H1 (cell line): ENCODE results near the gene MMP1. TPM values are rescaled to one million over a fixed set of nuclear protein-coding genes. Genes with fewer than 3 reads are reported as not detected.

ENCODE experiments used
- CTCF ChIA-PET: fragments of 300-600 bp; sonication (Branson Sonifier 250); formaldehyde crosslinking; loops from one replicate; lab custom pipeline; 2021; ENCODE audit not compliant: partially characterized antibody; lab: Charles Lee
- POLR2A ChIA-PET: fragments of 300-600 bp; sonication (Branson Sonifier 250); formaldehyde crosslinking; loops from one replicate; lab custom pipeline; 2021; ENCODE audit warnings: inconsistent platforms; ENCODE audit not compliant: partially characterized antibody; lab: Charles Lee
- DNase-seq, 2 experiments: peaks; one replicate each; pipeline versions ENCODE4 v3.0.0 to v3.0.0-alpha.2; 2010 to 2022; ENCODE audit warnings: low spot score in 2 of 2, low read depth in 1 of 2, mixed read lengths in 1 of 2
- FAIRE-seq: peaks from 2 replicates; lab custom pipeline; 2011; peaks lifted over from hg19 to GRCh38; lab: Jason Lieb, UNC
- H2AFZ ChIP-seq: 2 replicates; pipeline ENCODE4 v1.8.1; 2012; ENCODE audit warnings: low read length, inconsistent platforms
- H2AK5ac ChIP-seq: 2 replicates; pipeline ENCODE4 v1.6.1; 2013; ENCODE audit warnings: low read depth, low read length
- H2BK120ac ChIP-seq: replicated peaks from 2 replicates; pipeline ENCODE3; 2013; ENCODE audit warnings: low read depth, low read length, inconsistent platforms
- H2BK12ac ChIP-seq: 2 replicates; pipeline ENCODE4 v1.6.1; 2013; ENCODE audit warnings: low read depth, low read length
- H2BK15ac ChIP-seq: 2 replicates; pipeline ENCODE4 v1.6.1; 2013; ENCODE audit warnings: low read length
- H2BK20ac ChIP-seq: 2 replicates; pipeline ENCODE4 v1.6.1; 2013; ENCODE audit warnings: low read length
- H2BK5ac ChIP-seq: 2 replicates; pipeline ENCODE4 v1.6.1; 2013; ENCODE audit warnings: low read depth, low read length
- H3K14ac ChIP-seq: 2 replicates; pipeline ENCODE4 v1.6.1; 2013; ENCODE audit warnings: inconsistent platforms; ENCODE audit not compliant: insufficient read length
- H3K18ac ChIP-seq: 2 replicates; pipeline ENCODE4 v1.6.1; 2013; ENCODE audit warnings: low read length; ENCODE audit errors: extremely low read depth
- H3K23ac ChIP-seq: 2 replicates; pipeline ENCODE4 v1.6.1; 2013; ENCODE audit warnings: inconsistent platforms; ENCODE audit not compliant: insufficient read length
- H3K23me2 ChIP-seq: 2 replicates; pipeline ENCODE4 v1.6.1; 2013; ENCODE audit warnings: low read depth, low read length
- H3K27ac ChIP-seq: 2 replicates; pipeline ENCODE4 v1.6.1; 2011; ENCODE audit warnings: low read depth, low read length, inconsistent platforms
- H3K27me3 ChIP-seq, 4 experiments: replicated peaks in 1 of 4; 1 replicate in 1 of 4; 2 replicates in 3 of 4; pipeline versions ENCODE4 v1.6.1 to v1.8.1; 2011 to 2013; ENCODE audit warnings: low read length in 3 of 4, mild to moderate bottlenecking in 3 of 4, inconsistent platforms in 2 of 4, mixed read lengths in 2 of 4, moderate library complexity in 1 of 4; ENCODE audit not compliant: control insufficient read depth in 3 of 4, insufficient read depth in 3 of 4; ENCODE audit errors: extremely low read depth in 1 of 4
- H3K36me3 ChIP-seq, 4 experiments: 2 replicates each; pipeline versions ENCODE4 v1.6.1 to v1.8.1; 2011 to 2013; ENCODE audit warnings: mild to moderate bottlenecking in 4 of 4, low read length in 3 of 4, moderate library complexity in 2 of 4, control low read depth in 1 of 4, inconsistent platforms in 1 of 4; ENCODE audit not compliant: insufficient read depth in 4 of 4, control insufficient read depth in 2 of 4
- H3K4ac ChIP-seq: replicated peaks from 2 replicates; pipeline ENCODE3; 2013; ENCODE audit warnings: low read length, low read depth, mixed read lengths, inconsistent platforms; ENCODE audit not compliant: insufficient read length
- H3K4me1 ChIP-seq, 4 experiments: replicated peaks in 1 of 4; 1 replicate in 1 of 4; 2 replicates in 3 of 4; pipeline versions ENCODE4 v1.6.1 to v1.8.1; 2011 to 2013; ENCODE audit warnings: low read length in 3 of 4, inconsistent platforms in 2 of 4, mixed read lengths in 1 of 4; ENCODE audit not compliant: insufficient read depth in 4 of 4, control insufficient read depth in 3 of 4
- H3K4me2 ChIP-seq, 2 experiments: 2 replicates each; pipeline versions ENCODE4 v1.6.1 to v1.8.1; 2011 to 2013; ENCODE audit warnings: low read depth in 2 of 2, low read length in 2 of 2, control low read depth in 1 of 2, inconsistent platforms in 1 of 2, mild to moderate bottlenecking in 1 of 2; ENCODE audit not compliant: insufficient read depth in 1 of 2
- H3K4me3 ChIP-seq, 4 experiments: fragments of 200-600, 300-600 bp in 1 of 4; sonication (generic), shearing (Covaris generic), sonication (Bioruptor Twin) in 1 of 4; 2 replicates each; pipeline versions ENCODE4 v1.5.1 to v1.8.1; 2011 to 2016; ENCODE audit warnings: low read length in 4 of 4, low read depth in 3 of 4, control low read depth in 2 of 4, inconsistent platforms in 2 of 4, mild to moderate bottlenecking in 2 of 4, mixed read lengths in 1 of 4, moderate library complexity in 1 of 4; ENCODE audit not compliant: insufficient read depth in 2 of 4; ENCODE audit errors: extremely low read depth in 1 of 4
- H3K56ac ChIP-seq: replicated peaks from 2 replicates; pipeline ENCODE3; 2013; ENCODE audit warnings: low read depth, mild to moderate bottlenecking, mixed read lengths, low read length, inconsistent platforms; ENCODE audit not compliant: insufficient read length
- H3K79me1 ChIP-seq: 2 replicates; pipeline ENCODE4 v1.6.1; 2013; ENCODE audit warnings: low read depth, low read length, control low read depth
- H3K79me2 ChIP-seq, 2 experiments: 2 replicates each; pipeline versions ENCODE4 v1.6.1 to v1.8.1; 2012 to 2013; ENCODE audit warnings: low read length in 2 of 2, mild to moderate bottlenecking in 2 of 2, inconsistent platforms in 1 of 2; ENCODE audit not compliant: insufficient read depth in 2 of 2, control insufficient read depth in 1 of 2
- H3K9ac ChIP-seq, 4 experiments: replicated peaks in 1 of 4; 1 replicate in 1 of 4; 2 replicates in 3 of 4; pipeline versions ENCODE4 v1.6.1 to v1.8.1; 2011 to 2013; ENCODE audit warnings: low read depth in 3 of 4, low read length in 3 of 4, control low read depth in 2 of 4, mild to moderate bottlenecking in 2 of 4, moderate library complexity in 2 of 4, inconsistent platforms in 1 of 4; ENCODE audit errors: extremely low read depth in 1 of 4
- H3K9me3 ChIP-seq, 2 experiments: 2 replicates each; pipeline versions ENCODE4 v1.6.1 to v1.8.1; 2012 to 2013; ENCODE audit warnings: mild to moderate bottlenecking in 2 of 2, moderate library complexity in 2 of 2, control low read depth in 1 of 2, inconsistent platforms in 1 of 2, low read depth in 1 of 2, low read length in 1 of 2, mixed read lengths in 1 of 2; ENCODE audit not compliant: insufficient read depth in 2 of 2
- H4K20me1 ChIP-seq, 2 experiments: replicated peaks in 1 of 2; 2 replicates each; pipeline versions ENCODE3 to v1.8.1; 2011 to 2013; ENCODE audit warnings: inconsistent platforms in 2 of 2, low read length in 2 of 2, mild to moderate bottlenecking in 1 of 2; ENCODE audit not compliant: insufficient read depth in 2 of 2, control insufficient read depth in 1 of 2
- H4K5ac ChIP-seq: 2 replicates; pipeline ENCODE4 v1.6.1; 2013; ENCODE audit warnings: low read length, low read depth, mixed read lengths, inconsistent platforms; ENCODE audit not compliant: insufficient read length
- H4K8ac ChIP-seq: 2 replicates; pipeline ENCODE4 v1.8.0; 2013; ENCODE audit warnings: mild to moderate bottlenecking, moderate library complexity, low read length, inconsistent platforms; ENCODE audit not compliant: insufficient read depth; ENCODE audit errors: extremely low read depth
- H4K91ac ChIP-seq: replicated peaks from 2 replicates; pipeline ENCODE3; 2013; ENCODE audit warnings: low read length, mixed read lengths, inconsistent platforms; ENCODE audit not compliant: insufficient read length
- EGR1 ChIP-seq: IDR thresholded peaks from 2 replicates; pipeline ENCODE4 v1.6.1; 2011; ENCODE audit warnings: low read depth, low read length, borderline replicate concordance
- JUND ChIP-seq: IDR thresholded peaks from 2 replicates; pipeline ENCODE4 v1.6.1; 2011; ENCODE audit warnings: mild to moderate bottlenecking, improper control_type of control experiment, low read length
- KDM4A ChIP-seq: IDR thresholded peaks from one replicate; pipeline ENCODE4 v1.7.1; 2012; ENCODE audit warnings: low read depth, mild to moderate bottlenecking, moderate library complexity, low read length, inconsistent platforms; ENCODE audit not compliant: severe bottlenecking
- RFX5 ChIP-seq: IDR thresholded peaks from 2 replicates; pipeline ENCODE4 v1.6.1; 2011; ENCODE audit warnings: low read depth, low read length, improper control_type of control experiment, borderline replicate concordance
- SIN3A ChIP-seq, 2 experiments: IDR thresholded peaks in 1 of 2; conservative IDR thresholded peaks in 1 of 2; 2 replicates each; pipeline ENCODE4 v1.6.1; 2011 to 2012; ENCODE audit warnings: low read length in 2 of 2, improper control_type of control experiment in 1 of 2, low read depth in 1 of 2, mild to moderate bottlenecking in 1 of 2
- SP2 ChIP-seq: IDR thresholded peaks from 2 replicates; pipeline ENCODE4 v1.6.1; 2012; ENCODE audit warnings: mild to moderate bottlenecking, low read length, inconsistent platforms
- TEAD4 ChIP-seq: IDR thresholded peaks from 2 replicates; pipeline ENCODE4 v1.6.1; 2012; ENCODE audit warnings: low read depth, low read length, inconsistent platforms, mixed read lengths
- WGBS, 2 experiments: shearing (Covaris generic) in 1 of 2; methylation state at CpG; one replicate each; pipeline versions ENCODE4 v1.1.6 to v1.1.7; 2013 to 2015; ENCODE audit warnings: low lambda C conversion rate in 2 of 2, mixed read lengths in 2 of 2, inconsistent platforms in 1 of 2, low coverage in 1 of 2, missing lambda C conversion rate in 1 of 2; ENCODE audit not compliant: insufficient replicate concordance in 2 of 2, insufficient coverage in 1 of 2, insufficient read length in 1 of 2; ENCODE audit errors: extremely low coverage in 1 of 2, missing lambda C conversion rate in 1 of 2; 5-methylcytosine and 5-hydroxymethylcytosine counted together
- polyA plus RNA-seq, 7 experiments: library from polyadenylated mRNA; depleted of rRNA in 3 of 7; stranded (reverse) in 5 of 7; unstranded in 2 of 7; fragments of >200 nt in 5 of 7; fragments of 200-250 nt in 2 of 7; gene quantifications; 1 replicate in 5 of 7; 2 replicates in 1 of 7; 4 replicates in 1 of 7; pipeline versions ENCODE4 v1.2.1 to v1.2.3, GENCODE V29; 2011 to 2013; ENCODE audit warnings: missing spikeins in 2 of 7, mixed read lengths in 2 of 7
- total RNA-seq: library from RNA; stranded (reverse); fragmentation: NEBNext Ultra II Directional; extraction: Animal tissue kit (Norgen Biotek cat#: 25700); gene quantifications from 2 replicates; pipeline ENCODE4 v1.2.1, GENCODE V29; 2021
- TF ChIP-seq, protein P1 (sequence below): IDR thresholded peaks from 2 replicates; pipeline ENCODE4 v1.6.1; 2012; ENCODE audit warnings: low read length, inconsistent platforms

The MMP1 gene
- total and polyA plus RNA-seq, 2 of the 8 experiments (the other 6 are each of a cell fraction or from before 2014, with no cell fraction given), result not detected

DNA sequence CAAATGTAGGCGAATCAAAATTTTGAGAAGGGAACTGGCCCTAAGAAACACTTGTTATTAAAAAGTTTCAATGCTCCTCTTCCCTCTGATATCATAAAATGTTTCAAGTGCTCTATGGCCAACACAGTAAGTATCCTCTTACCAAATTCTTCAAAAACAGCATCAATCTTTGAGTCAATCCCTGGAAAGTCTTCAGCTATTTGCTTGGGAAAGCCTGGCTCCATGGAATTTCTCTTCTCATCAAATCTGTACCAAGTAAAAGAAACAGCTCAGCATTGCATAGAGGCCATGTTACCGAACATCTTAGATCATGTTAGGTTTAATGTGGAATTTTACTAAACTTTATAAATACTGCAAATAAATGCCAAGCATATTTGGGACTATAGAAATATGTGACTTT, 39.2 kb upstream of the MMP1 start:
- H3K4me1 ChIP-seq, result peaks cover 0 to 7% (median 1%) of the 10 kb centered on the region in 4 experiments; a peak in 4 of 7 replicates
- no peak overlapping the region for H2BK5ac ChIP-seq
- H4K91ac ChIP-seq, result no peak overlapping the region
- H4K20me1 ChIP-seq, result no peaks in the 10 kb centered on the region
- H2BK20ac ChIP-seq, result no peak overlapping the region
- ChIA-PET CTCF (interaction anchor here (0.9 to 2.3 kb wide), 3 partner anchors 42 to 104 kb away, joined by 3 to 7 read pairs (median 4); no protein-coding TSS in a partner anchor), POLR2A (no interaction called here)
- no peak overlapping the region for H4K5ac ChIP-seq
- H2BK120ac ChIP-seq, result no peak overlapping the region
- no peaks in the 10 kb centered on the region for H3K23me2 ChIP-seq
- H3K27ac ChIP-seq, result no peak overlapping the region
- no peaks in the 10 kb centered on the region for H3K27me3 ChIP-seq
- no peak overlapping the region for H4K8ac ChIP-seq
- H3K79me1 ChIP-seq, result no peaks in the 10 kb centered on the region
- H3K18ac ChIP-seq, result no peak overlapping the region
- H3K4ac ChIP-seq, result no peak overlapping the region
- H3K9me3 ChIP-seq, result no peaks in the 10 kb centered on the region
- H3K4me3 ChIP-seq, result no peak overlapping the region
- no peak overlapping the region for H3K23ac ChIP-seq
- DNase-seq (no peak), FAIRE-seq (no peak)
- WGBS, 2 experiments, result 94% methylated on average over 2 of the region's 2 CpGs; no CpG with 5 or more reads in 1 of the 2 experiments
- H3K79me2 ChIP-seq, result no peaks in the 10 kb centered on the region
- H3K4me2 ChIP-seq, result no peak overlapping the region; a peak in 1 of 4 replicates
- H2BK12ac ChIP-seq, result no peak overlapping the region
- H3K9ac ChIP-seq, result no peak overlapping the region
- TF ChIP-seq, protein P1, sequence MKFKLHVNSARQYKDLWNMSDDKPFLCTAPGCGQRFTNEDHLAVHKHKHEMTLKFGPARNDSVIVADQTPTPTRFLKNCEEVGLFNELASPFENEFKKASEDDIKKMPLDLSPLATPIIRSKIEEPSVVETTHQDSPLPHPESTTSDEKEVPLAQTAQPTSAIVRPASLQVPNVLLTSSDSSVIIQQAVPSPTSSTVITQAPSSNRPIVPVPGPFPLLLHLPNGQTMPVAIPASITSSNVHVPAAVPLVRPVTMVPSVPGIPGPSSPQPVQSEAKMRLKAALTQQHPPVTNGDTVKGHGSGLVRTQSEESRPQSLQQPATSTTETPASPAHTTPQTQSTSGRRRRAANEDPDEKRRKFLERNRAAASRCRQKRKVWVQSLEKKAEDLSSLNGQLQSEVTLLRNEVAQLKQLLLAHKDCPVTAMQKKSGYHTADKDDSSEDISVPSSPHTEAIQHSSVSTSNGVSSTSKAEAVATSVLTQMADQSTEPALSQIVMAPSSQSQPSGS, result no peak
- no peak for TF ChIP-seq RFX5
- TF ChIP-seq SIN3A (conservative IDR thresholded peaks at IDR 0.05 in 1 of 2, IDR thresholded peaks at IDR 0.05 in 1 of 2; ENCODE audit: low read depth in 1 of 2, low read length in 2 of 2), result no peak
- no peak for TF ChIP-seq TEAD4
- no peak for TF ChIP-seq JUND
- TF ChIP-seq SP2, result no peak
- TF ChIP-seq EGR1, result no peak
- TF ChIP-seq KDM4A, result no peak
- H3K56ac ChIP-seq, result no peak overlapping the region
- no peak overlapping the region for H2AK5ac ChIP-seq
- no peak overlapping the region for H2BK15ac ChIP-seq
- H3K36me3 ChIP-seq, result no peaks in the 10 kb centered on the region
- no peak overlapping the region for H2AFZ ChIP-seq
- no peak overlapping the region for H3K14ac ChIP-seq
